ENCODE measurements around the gene ZP4. TPM values are rescaled to one million over a fixed set of nuclear protein-coding genes. Genes with fewer than 3 reads are reported as not detected.

The ZP4 gene
- total and polyA plus RNA-seq, 2 of the 13 experiments (the other 11 are each of a cell fraction or from before 2014, with no cell fraction given) = not detected

GRCh38 chr1:237901299-237901934, 10.7 kb upstream of the ZP4 start:
- H3K27me3 ChIP-seq (ENCODE audit: control insufficient read depth in 1 of 2, insufficient read depth in 2 of 2, low read length in 2 of 2) = no peaks in the 10 kb centered on the region
- H3K36me3 ChIP-seq (replicated peaks in 1 of 2; ENCODE audit: control insufficient read depth in 1 of 2, insufficient read depth in 2 of 2, low read length in 2 of 2) = no peaks in the 10 kb centered on the region
- in situ Hi-C loops (cut with HindIII; ENCODE audit: extremely low pct_ligation_motif_present, low pct_unique_long_range_greater_than_20kb) = no loop called here
- H3K9ac ChIP-seq (ENCODE audit: insufficient read depth, low read depth, low read length) = no peak overlapping the region
- H3K4me1 ChIP-seq (ENCODE audit: insufficient read depth, low read length) = no peaks in the 10 kb centered on the region
- intact Hi-C loops (cut with micrococcal nuclease; ENCODE audit: unreplicated experiment) = no loop called here
- no peak overlapping the region for H3K4me2 ChIP-seq (ENCODE audit: low read depth, low read length)
- no peaks in the 10 kb centered on the region for H3K79me2 ChIP-seq (ENCODE audit: insufficient read depth, low read length)
- no TSS peak for BruUV-seq (replicated peaks)
- no peak overlapping the region for H2AFZ ChIP-seq (ENCODE audit: low read length)
- DNase-seq (ENCODE audit: low spot score) = peak; percentile 1
- POLR2A ChIA-PET = no interaction called here
- 37% methylated on average over 5 of the region's 5 CpGs for WGBS (ENCODE audit: low lambda C conversion rate)
- peaks cover 68% of the 10 kb centered on the region for H3K9me3 ChIP-seq (ENCODE audit: low read length)
- no peak overlapping the region for H3K27ac ChIP-seq (ENCODE audit: extremely low read length, insufficient read depth, low read length)
- FAIRE-seq = no peak
- CTCF ChIA-PET (ENCODE audit: low intra/inter-chr PET ratio, low total read pairs) = no interaction called here
- peak; percentile 71 for ATAC-seq
- TF ChIP-seq CEBPB (IDR thresholded peaks at IDR 0.05; ENCODE audit: borderline replicate concordance, low read depth, low read length) (0 out of 2 replicates have a peak, but pooled peaks have one; percentile 5), ZNF781 (CRISPR knock-in tag; IDR thresholded peaks at IDR 0.05; ENCODE audit: borderline replicate concordance, not compliant biosample characterization) (no peak)
- no peaks in the 10 kb centered on the region for H4K20me1 ChIP-seq (ENCODE audit: insufficient read depth, low read length)
- no peak overlapping the region for H3K4me3 ChIP-seq (replicated peaks in 1 of 3; ENCODE audit: insufficient read depth in 1 of 3, low read depth in 2 of 3, low read length in 3 of 3)

GRCh38 chr1:237895630-237896029, 4.9 kb upstream of the ZP4 start:
- no peaks in the 10 kb centered on the region for H4K20me1 ChIP-seq (ENCODE audit: insufficient read depth, low read length)
- no peak for TF ChIP-seq NFKB2 (CRISPR knock-in tag; IDR thresholded peaks at IDR 0.05; ENCODE audit: borderline replicate concordance)
- TF ChIP-seq ZBTB34 (CRISPR knock-in tag; IDR thresholded peaks at IDR 0.05) = no peak
- no peak for TF ChIP-seq MIER3 (CRISPR knock-in tag; IDR thresholded peaks at IDR 0.05; ENCODE audit: borderline replicate concordance)
- no peak for TF ChIP-seq KAT8 (CRISPR knock-in tag; IDR thresholded peaks at IDR 0.05)
- no peak for TF ChIP-seq DMAP1 (CRISPR knock-in tag; IDR thresholded peaks at IDR 0.05)
- no peak for TF ChIP-seq HNRNPLL (IDR thresholded peaks at IDR 0.05; ENCODE audit: low read depth, low read length, poor library complexity, severe bottlenecking)
- TF ChIP-seq ZKSCAN5 (CRISPR knock-in tag; IDR thresholded peaks at IDR 0.05) = no peak
- TF ChIP-seq ZFP36 (IDR thresholded peaks at IDR 0.05; ENCODE audit: borderline replicate concordance, low read depth, low read length, partially characterized antibody) = no peak
- TF ChIP-seq NCOR1 (IDR thresholded peaks at IDR 0.05; ENCODE audit: borderline replicate concordance, low read length) = no peak
- TF ChIP-seq RNF2 (conservative IDR thresholded peaks at IDR 0.05; ENCODE audit: low read depth) = no peak
- TF ChIP-seq PLSCR1 (CRISPR knock-in tag; IDR thresholded peaks at IDR 0.05; ENCODE audit: borderline replicate concordance) = no peak
- no peak for TF ChIP-seq ZNF552 (CRISPR knock-in tag; IDR thresholded peaks at IDR 0.05; ENCODE audit: borderline replicate concordance)
- TF ChIP-seq, protein P1, sequence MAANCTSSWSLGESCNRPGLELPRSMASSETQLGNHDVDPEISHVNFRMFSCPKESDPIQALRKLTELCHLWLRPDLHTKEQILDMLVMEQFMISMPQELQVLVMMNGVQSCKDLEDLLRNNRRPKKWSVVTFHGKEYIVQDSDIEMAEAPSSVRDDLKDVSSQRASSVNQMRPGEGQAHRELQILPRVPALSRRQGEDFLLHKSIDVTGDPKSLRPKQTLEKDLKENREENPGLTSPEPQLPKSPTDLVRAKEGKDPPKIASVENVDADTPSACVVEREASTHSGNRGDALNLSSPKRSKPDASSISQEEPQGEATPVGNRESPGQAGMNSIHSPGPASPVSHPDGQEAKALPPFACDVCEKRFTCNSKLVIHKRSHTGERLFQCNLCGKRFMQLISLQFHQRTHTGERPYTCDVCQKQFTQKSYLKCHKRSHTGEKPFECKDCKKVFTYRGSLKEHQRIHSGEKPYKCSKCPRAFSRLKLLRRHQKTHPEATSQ (CRISPR knock-in tag; IDR thresholded peaks at IDR 0.05; ENCODE audit: borderline replicate concordance) = no peak

More at GRCh38 chr1:237895630-237896029, 4.9 kb upstream of the ZP4 start:
- H3K4me1 ChIP-seq (ENCODE audit: insufficient read depth, low read length) = no peaks in the 10 kb centered on the region
- H3K27ac ChIP-seq (ENCODE audit: extremely low read length, insufficient read depth, low read length) = no peak overlapping the region
- H3K79me2 ChIP-seq (ENCODE audit: insufficient read depth, low read length) = no peaks in the 10 kb centered on the region
- no peaks in the 10 kb centered on the region for H3K36me3 ChIP-seq (replicated peaks in 1 of 2; ENCODE audit: control insufficient read depth in 1 of 2, insufficient read depth in 2 of 2, low read length in 2 of 2)
- POLR2A ChIA-PET = no interaction called here
- in situ Hi-C loops (cut with HindIII; ENCODE audit: extremely low pct_ligation_motif_present, low pct_unique_long_range_greater_than_20kb) = no loop called here
- no peak for DNase-seq (ENCODE audit: low spot score)
- no peak overlapping the region for H3K4me2 ChIP-seq (ENCODE audit: low read depth, low read length)
- peaks cover 57% of the 10 kb centered on the region for H3K9me3 ChIP-seq (ENCODE audit: low read length)
- FAIRE-seq = no peak
- no peak overlapping the region for H3K4me3 ChIP-seq (replicated peaks in 1 of 3; ENCODE audit: insufficient read depth in 1 of 3, low read depth in 2 of 3, low read length in 3 of 3)
- CTCF ChIA-PET (ENCODE audit: low intra/inter-chr PET ratio, low total read pairs) = no interaction called here
- no peak for ATAC-seq
- intact Hi-C loops (cut with micrococcal nuclease; ENCODE audit: unreplicated experiment) = no loop called here
- no peaks in the 10 kb centered on the region for H3K27me3 ChIP-seq (ENCODE audit: control insufficient read depth in 1 of 2, insufficient read depth in 2 of 2, low read length in 2 of 2)
- no TSS peak for BruUV-seq (replicated peaks)
- no peak overlapping the region for H2AFZ ChIP-seq (ENCODE audit: low read length)
- no peak overlapping the region for H3K9ac ChIP-seq (ENCODE audit: insufficient read depth, low read depth, low read length)

All from HepG2 (cell line).